Neural progenitor cell (in vitro differentiated cells): ENCODE measurements around the gene COX7A2L. TPM values are rescaled to one million over a fixed set of nuclear protein-coding genes. Genes with fewer than 3 reads are reported as not detected.
A peak's percentile ranks its signal among the peaks of the same experiment; 100 is the strongest.

Source experiments
- DNase-seq: peaks from one replicate; pipeline ENCODE4 v3.0.0-alpha.2; 2016; ENCODE audit warnings: low spot score
- H2AFZ ChIP-seq: fragments of 200-600 bp; sonication (generic); replicated peaks from 2 replicates; pipeline ENCODE4 v1.6.1; 2016; ENCODE audit warnings: antibody characterized with exemption
- H3F3A ChIP-seq: fragments of 200-600 bp; sonication (generic); 2 replicates; pipeline ENCODE4 v1.6.1; 2016; ENCODE audit warnings: antibody characterized with exemption, low read depth
- H3K27ac ChIP-seq: fragments of 200-600 bp; sonication (generic); 2 replicates; pipeline ENCODE4 v1.5.1; 2016; ENCODE audit warnings: mild to moderate bottlenecking
- H3K27me3 ChIP-seq: fragments of 200-600 bp; sonication (generic); 2 replicates; pipeline ENCODE4 v1.6.1; 2016; ENCODE audit warnings: mild to moderate bottlenecking, moderate library complexity
- H3K36me3 ChIP-seq: fragments of 200-600 bp; sonication (generic); 2 replicates; pipeline ENCODE4 v1.5.1; 2016
- H3K4me1 ChIP-seq: fragments of 200-600 bp; sonication (generic); 2 replicates; pipeline ENCODE4 v1.6.1; 2016; ENCODE audit warnings: mixed run types
- H3K4me2 ChIP-seq: fragments of 200-600 bp; sonication (generic); 2 replicates; pipeline ENCODE4 v1.6.1; 2016
- H3K4me3 ChIP-seq: fragments of 200-600 bp; sonication (generic); 2 replicates; pipeline ENCODE4 v1.5.1; 2016
- H3K79me2 ChIP-seq: fragments of 200-600 bp; sonication (generic); 2 replicates; pipeline ENCODE4 v1.6.1; 2016; ENCODE audit warnings: low read depth
- H3K9ac ChIP-seq: fragments of 200-600 bp; sonication (generic); 2 replicates; pipeline ENCODE4 v1.6.1; 2016
- H3K9me3 ChIP-seq: fragments of 200-600 bp; sonication (generic); 2 replicates; pipeline ENCODE4 v1.5.1; 2016; ENCODE audit warnings: low read depth
- H4K20me1 ChIP-seq: fragments of 200-600 bp; sonication (generic); 2 replicates; pipeline ENCODE4 v1.6.1; 2016; ENCODE audit warnings: low read depth
- H3K27ac Mint-ChIP-seq: 3 replicates; pipeline ENCODE4 v1.8.0; 2021; ENCODE audit warnings: mixed read lengths
- H3K27me3 Mint-ChIP-seq: 2 replicates; pipeline ENCODE4 v1.8.0; 2022; ENCODE audit warnings: low read depth, mild to moderate bottlenecking, inconsistent platforms, moderate library complexity, mixed read lengths; ENCODE audit not compliant: insufficient read depth
- H3K36me3 Mint-ChIP-seq: 3 replicates; pipeline ENCODE4 v1.8.0; 2021; ENCODE audit warnings: mixed read lengths
- H3K4me1 Mint-ChIP-seq: 3 replicates; pipeline ENCODE4 v1.8.0; 2021; ENCODE audit warnings: mixed read lengths
- H3K4me3 Mint-ChIP-seq: 3 replicates; pipeline ENCODE4 v1.8.0; 2021; ENCODE audit warnings: mild to moderate bottlenecking, moderate library complexity, mixed read lengths
- H3K9me3 Mint-ChIP-seq: 3 replicates; pipeline ENCODE4 v1.8.0; 2020; ENCODE audit warnings: mixed read lengths
- EZH2 ChIP-seq: fragments of 200-600 bp; sonication (generic); IDR thresholded peaks from 2 replicates; pipeline ENCODE4 v1.6.1; 2017; ENCODE audit warnings: antibody characterized with exemption, mild to moderate bottlenecking, moderate library complexity
- EZH2phosphoT487 ChIP-seq: fragments of 200-600 bp; sonication (generic); IDR thresholded peaks from 2 replicates; pipeline ENCODE4 v1.6.1; 2017; ENCODE audit warnings: antibody characterized with exemption
- total RNA-seq: library from RNA; depleted of rRNA; stranded (reverse); fragments of >200 nt; gene quantifications from 2 replicates; pipeline ENCODE4 v1.2.3, GENCODE V29; 2015; ENCODE audit warnings: low replicate concordance
- TF ChIP-seq, protein P1 (sequence below): fragments of 200-600 bp; sonication (generic); IDR thresholded peaks from 2 replicates; pipeline ENCODE4 v1.5.1; 2017; ENCODE audit warnings: antibody characterized with exemption, mild to moderate bottlenecking

The COX7A2L gene
- total RNA-seq, 1 donor from 2014 or later, result 292 TPM

DNA sequence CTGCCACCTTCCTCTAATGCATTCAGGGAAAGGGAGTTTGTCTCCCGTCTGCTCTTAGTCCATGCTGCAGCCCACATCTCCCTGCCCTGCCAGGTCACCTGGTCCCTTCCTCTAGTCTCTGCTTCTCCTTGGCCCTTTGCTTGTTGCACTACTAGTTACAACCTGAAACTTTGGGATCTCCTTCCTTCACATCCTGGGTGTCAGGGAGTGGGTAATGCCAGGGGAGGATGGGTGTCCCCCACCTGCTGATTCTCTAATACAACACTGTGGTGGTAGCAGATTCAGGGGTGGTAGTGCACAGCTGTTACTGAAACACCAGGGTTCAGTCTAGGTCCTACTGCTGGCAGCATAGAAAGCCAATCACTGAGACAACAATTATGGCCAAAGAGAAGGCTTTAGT is 31.2 kb upstream of the COX7A2L start:
- Mint-ChIP-seq H3K4me3 (no peak overlapping the region), H3K36me3 (no peaks in the 10 kb centered on the region), H3K27ac (no peak overlapping the region), H3K27me3 (no peaks in the 10 kb centered on the region), H3K4me1 (no peaks in the 10 kb centered on the region), H3K9me3 (no peaks in the 10 kb centered on the region)
- Histone ChIP-seq H3K9me3 (no peaks in the 10 kb centered on the region), H3F3A (no peaks in the 10 kb centered on the region), H3K27ac (no peak overlapping the region), H3K4me1 (no peaks in the 10 kb centered on the region), H3K79me2 (no peaks in the 10 kb centered on the region), H3K4me3 (no peak overlapping the region), H3K27me3 (no peaks in the 10 kb centered on the region), H2AFZ (no peak overlapping the region), H3K36me3 (no peaks in the 10 kb centered on the region), H4K20me1 (no peaks in the 10 kb centered on the region), H3K4me2 (no peak overlapping the region), H3K9ac (no peak overlapping the region)
- no peak for DNase-seq
- TF ChIP-seq EZH2phosphoT487, result no peak
- TF ChIP-seq, protein P1, sequence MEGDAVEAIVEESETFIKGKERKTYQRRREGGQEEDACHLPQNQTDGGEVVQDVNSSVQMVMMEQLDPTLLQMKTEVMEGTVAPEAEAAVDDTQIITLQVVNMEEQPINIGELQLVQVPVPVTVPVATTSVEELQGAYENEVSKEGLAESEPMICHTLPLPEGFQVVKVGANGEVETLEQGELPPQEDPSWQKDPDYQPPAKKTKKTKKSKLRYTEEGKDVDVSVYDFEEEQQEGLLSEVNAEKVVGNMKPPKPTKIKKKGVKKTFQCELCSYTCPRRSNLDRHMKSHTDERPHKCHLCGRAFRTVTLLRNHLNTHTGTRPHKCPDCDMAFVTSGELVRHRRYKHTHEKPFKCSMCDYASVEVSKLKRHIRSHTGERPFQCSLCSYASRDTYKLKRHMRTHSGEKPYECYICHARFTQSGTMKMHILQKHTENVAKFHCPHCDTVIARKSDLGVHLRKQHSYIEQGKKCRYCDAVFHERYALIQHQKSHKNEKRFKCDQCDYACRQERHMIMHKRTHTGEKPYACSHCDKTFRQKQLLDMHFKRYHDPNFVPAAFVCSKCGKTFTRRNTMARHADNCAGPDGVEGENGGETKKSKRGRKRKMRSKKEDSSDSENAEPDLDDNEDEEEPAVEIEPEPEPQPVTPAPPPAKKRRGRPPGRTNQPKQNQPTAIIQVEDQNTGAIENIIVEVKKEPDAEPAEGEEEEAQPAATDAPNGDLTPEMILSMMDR, result no peak
- no peak for TF ChIP-seq EZH2

DNA sequence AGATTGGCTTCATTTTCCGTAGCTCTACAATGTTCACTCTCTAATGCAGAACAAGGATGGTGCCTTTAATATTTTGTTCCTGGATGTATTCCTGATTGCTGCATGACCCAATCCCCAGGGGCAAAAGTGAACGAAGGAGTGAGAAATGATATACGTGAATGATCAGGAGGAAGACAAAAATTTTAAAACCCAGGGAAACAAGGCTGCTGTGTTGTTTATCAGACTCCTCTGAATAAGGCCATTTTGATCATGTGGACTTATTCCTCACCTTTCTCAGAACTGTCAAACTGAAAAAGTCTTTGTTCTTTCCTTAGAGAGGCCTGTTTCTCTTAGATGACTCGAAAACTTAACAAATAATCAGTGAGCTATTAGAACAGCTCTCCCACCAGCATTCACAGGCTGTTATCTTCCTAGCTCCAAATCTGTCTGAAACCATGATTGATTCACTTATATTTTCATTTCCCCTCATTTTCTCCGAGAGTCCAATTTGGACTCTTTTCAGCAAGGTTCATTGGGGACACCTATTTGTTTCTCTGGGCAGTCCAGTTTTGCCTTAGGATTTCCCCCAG is 29.5 kb upstream of the COX7A2L start:
- no peaks in the 10 kb centered on the region for H3F3A ChIP-seq
- Mint-ChIP-seq H3K36me3 (no peaks in the 10 kb centered on the region), H3K27me3 (no peaks in the 10 kb centered on the region), H3K4me3 (no peak overlapping the region), H3K27ac (no peak overlapping the region), H3K4me1 (no peaks in the 10 kb centered on the region), H3K9me3 (no peaks in the 10 kb centered on the region)
- H3K36me3 ChIP-seq, result no peaks in the 10 kb centered on the region
- no peaks in the 10 kb centered on the region for H4K20me1 ChIP-seq
- H3K9ac ChIP-seq, result no peak overlapping the region
- DNase-seq, result no peak
- H3K4me3 ChIP-seq, result no peak overlapping the region
- TF ChIP-seq EZH2phosphoT487, result no peak
- H3K4me1 ChIP-seq, result no peaks in the 10 kb centered on the region
- H2AFZ ChIP-seq, result no peak overlapping the region
- H3K9me3 ChIP-seq, result no peaks in the 10 kb centered on the region
- H3K4me2 ChIP-seq, result no peak overlapping the region
- H3K27ac ChIP-seq, result no peak overlapping the region
- H3K27me3 ChIP-seq, result no peaks in the 10 kb centered on the region
- H3K79me2 ChIP-seq, result no peaks in the 10 kb centered on the region

DNA sequence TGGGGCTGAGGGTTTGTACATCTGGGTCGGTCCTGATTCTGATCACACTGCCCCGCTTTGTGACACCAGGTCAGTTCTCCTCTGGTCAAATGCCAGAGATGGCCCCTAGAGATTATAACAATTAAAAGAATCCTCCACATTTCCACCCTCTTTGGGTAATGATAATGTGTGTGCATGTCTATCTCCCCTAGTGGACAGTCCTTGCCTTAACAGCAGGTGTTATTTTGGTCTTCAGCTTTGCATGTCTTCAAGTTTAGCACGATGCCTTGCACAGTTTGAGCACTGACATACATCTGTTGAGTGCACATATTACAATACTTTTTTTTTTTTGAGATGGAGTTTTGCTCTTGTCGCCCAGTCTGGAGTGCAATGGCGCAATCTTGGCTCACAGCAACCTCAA is 25.7 kb upstream of the COX7A2L start:
- H3K36me3 Mint-ChIP-seq, result no peaks in the 10 kb centered on the region
- H3K27ac Mint-ChIP-seq, result no peak overlapping the region
- H3F3A ChIP-seq, result no peaks in the 10 kb centered on the region
- H3K9me3 ChIP-seq, result no peaks in the 10 kb centered on the region
- no peak for DNase-seq
- H3K27ac ChIP-seq, result no peak overlapping the region
- H3K4me2 ChIP-seq, result no peak overlapping the region
- H3K9ac ChIP-seq, result no peak overlapping the region
- H4K20me1 ChIP-seq, result no peaks in the 10 kb centered on the region
- H3K4me3 ChIP-seq, result no peak overlapping the region
- H3K9me3 Mint-ChIP-seq, result no peaks in the 10 kb centered on the region
- H2AFZ ChIP-seq, result no peak overlapping the region
- H3K27me3 ChIP-seq, result no peaks in the 10 kb centered on the region
- no peaks in the 10 kb centered on the region for H3K27me3 Mint-ChIP-seq
- no peak overlapping the region for H3K4me3 Mint-ChIP-seq
- no peaks in the 10 kb centered on the region for H3K4me1 ChIP-seq
- H3K79me2 ChIP-seq, result no peaks in the 10 kb centered on the region
- no peaks in the 10 kb centered on the region for H3K36me3 ChIP-seq
- TF ChIP-seq, protein P1, result peak; percentile 54
- TF ChIP-seq EZH2phosphoT487, result no peak
- peaks cover 2% of the 10 kb centered on the region for H3K4me1 Mint-ChIP-seq

DNA sequence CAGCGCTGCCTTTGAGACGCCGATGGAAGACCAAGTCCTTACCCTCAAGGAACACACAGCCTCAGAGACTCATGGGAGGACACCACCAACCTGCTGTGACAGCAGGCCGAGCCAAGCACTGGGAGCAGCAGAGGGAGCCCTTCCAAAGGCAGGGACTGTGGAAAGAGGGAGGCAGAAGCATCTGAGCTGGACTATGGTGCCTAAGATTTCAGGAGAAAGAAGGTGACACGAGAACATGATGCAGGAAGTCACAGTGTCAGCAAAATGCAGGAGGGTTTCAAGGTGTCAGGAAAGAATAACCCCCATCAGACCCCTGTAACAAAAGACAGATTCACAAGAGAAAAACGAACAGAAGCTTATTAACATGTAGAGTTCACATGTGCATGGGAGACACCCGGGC is 24.2 kb upstream of the COX7A2L start:
- H3K27ac ChIP-seq, result no peak overlapping the region
- H3K4me3 ChIP-seq, result no peak overlapping the region
- H3K36me3 ChIP-seq, result no peaks in the 10 kb centered on the region
- H3F3A ChIP-seq, result no peaks in the 10 kb centered on the region
- H3K36me3 Mint-ChIP-seq, result no peaks in the 10 kb centered on the region
- no peaks in the 10 kb centered on the region for H3K9me3 Mint-ChIP-seq
- H3K4me3 Mint-ChIP-seq, result no peak overlapping the region
- no peaks in the 10 kb centered on the region for H4K20me1 ChIP-seq
- H3K4me2 ChIP-seq, result no peak overlapping the region
- no peaks in the 10 kb centered on the region for H3K79me2 ChIP-seq
- no peaks in the 10 kb centered on the region for H3K4me1 ChIP-seq
- H3K9me3 ChIP-seq, result no peaks in the 10 kb centered on the region
- no peaks in the 10 kb centered on the region for H3K27me3 Mint-ChIP-seq
- no peak overlapping the region for H3K27ac Mint-ChIP-seq
- H2AFZ ChIP-seq, result no peak overlapping the region
- H3K4me1 Mint-ChIP-seq, result peaks cover 2% of the 10 kb centered on the region
- no peaks in the 10 kb centered on the region for H3K27me3 ChIP-seq
- peak; percentile 63 for DNase-seq
- TF ChIP-seq, protein P1, result peak; percentile 48
- no peak for TF ChIP-seq EZH2phosphoT487
- TF ChIP-seq EZH2, result no peak
- no peak overlapping the region for H3K9ac ChIP-seq
